Ammon's horn (tissue), 1 donor: Measurements from ENCODE around the gene KAT2A.
A peak's percentile ranks its signal among the peaks of the same experiment; 100 is the strongest.

Experiments used
- DNase-seq: peaks from one replicate; pipeline ENCODE4 v3.0.0-alpha.2; 2016; ENCODE audit warnings: low spot score

KAT2A gene

GRCh38 chr17:42114118-42114517 lies 7.0 kb downstream of the KAT2A start:
- DNase-seq = no peak

DNA sequence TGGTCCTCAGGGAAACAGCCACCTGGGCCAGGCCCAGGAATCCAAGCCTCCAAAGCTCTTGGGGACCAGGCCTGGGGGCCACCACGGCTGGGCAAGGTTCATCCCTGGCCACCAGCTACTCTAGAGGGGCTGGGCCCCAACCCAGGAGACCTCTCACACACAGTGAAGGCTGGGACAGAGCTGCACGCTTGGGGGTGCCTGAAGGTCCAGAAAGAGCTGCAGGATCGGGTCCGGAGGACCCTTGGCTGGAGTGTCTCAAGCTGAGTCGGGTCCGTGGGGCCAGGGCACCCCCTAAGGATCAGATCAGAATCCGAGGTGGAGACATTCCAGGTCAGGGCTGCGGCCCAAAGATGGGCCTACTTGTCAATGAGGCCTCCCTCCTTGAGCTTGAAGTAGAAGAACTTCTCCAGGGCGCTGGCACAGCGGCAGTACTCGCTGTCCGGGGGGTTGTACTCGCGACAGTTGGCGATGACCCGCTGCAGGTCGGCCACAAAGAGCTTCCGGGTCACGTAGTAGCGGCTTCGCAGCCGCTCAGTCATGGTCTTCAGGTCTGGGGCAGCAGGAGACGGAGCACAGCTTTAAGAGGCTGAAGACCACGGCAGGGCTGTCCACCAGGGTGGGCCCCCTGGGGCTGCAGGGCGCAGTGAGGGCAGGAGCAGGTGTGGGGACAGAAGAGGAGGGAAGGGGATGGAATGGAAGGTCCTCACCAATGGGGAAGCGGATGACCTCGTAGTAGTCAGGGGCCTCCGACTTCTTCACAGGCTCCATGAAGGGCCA lies 7.7 kb downstream of the KAT2A start:
- DNase-seq = no peak

- peak; percentile 91 for DNase-seq
Observed at GRCh38 chr17:42112552-42113176, 8.5 kb downstream of the KAT2A start, which contains the start of gene DHX58. Gene DHX58 (minus strand): TSS chr17:42112714. CDS start chr17:42111892, 822 bp downstream.

DNA sequence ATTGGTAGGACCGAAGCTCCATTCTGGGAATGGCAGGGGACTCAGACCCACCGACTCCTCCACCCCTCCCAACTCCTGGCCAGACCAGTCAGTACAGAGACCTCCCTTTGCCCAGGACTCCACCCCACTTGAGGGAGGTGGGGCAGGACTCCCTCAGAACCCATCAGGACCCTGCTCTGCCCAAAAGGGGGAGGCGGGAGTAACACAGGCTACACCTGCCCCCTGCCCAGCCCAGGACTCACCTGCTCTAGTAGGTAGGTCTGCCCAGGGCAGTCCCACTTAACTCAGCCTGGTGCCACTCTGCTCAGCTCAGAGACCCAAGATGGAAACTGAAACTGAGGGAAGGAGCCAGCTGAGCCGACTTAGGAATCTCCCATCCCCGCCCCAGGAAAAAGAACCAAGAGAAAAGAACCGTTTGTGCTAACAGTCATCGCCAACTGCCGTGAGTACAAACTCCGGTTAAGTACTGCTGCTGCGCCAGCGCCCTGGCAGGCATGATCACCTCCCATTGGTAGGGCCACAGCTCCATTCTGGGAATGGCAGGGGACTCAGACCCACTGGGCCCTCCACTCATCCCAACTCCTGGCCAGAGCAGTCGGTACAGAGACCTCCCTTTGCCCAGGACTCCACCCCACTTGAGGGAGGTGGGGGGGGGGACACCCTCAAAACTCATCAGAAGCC lies 9.2 kb downstream of the KAT2A start:
- peak; percentile 66 for DNase-seq

- no peak for DNase-seq
Observed at GRCh38 chr17:42111265-42111636, 9.9 kb downstream of the KAT2A start.

- no peak for DNase-seq
Observed at GRCh38 chr17:42110301-42111264, 10.6 kb downstream of the KAT2A start.

GRCh38 chr17:42109086-42109485 lies 12.1 kb downstream of the KAT2A start:
- DNase-seq = no peak

DNA sequence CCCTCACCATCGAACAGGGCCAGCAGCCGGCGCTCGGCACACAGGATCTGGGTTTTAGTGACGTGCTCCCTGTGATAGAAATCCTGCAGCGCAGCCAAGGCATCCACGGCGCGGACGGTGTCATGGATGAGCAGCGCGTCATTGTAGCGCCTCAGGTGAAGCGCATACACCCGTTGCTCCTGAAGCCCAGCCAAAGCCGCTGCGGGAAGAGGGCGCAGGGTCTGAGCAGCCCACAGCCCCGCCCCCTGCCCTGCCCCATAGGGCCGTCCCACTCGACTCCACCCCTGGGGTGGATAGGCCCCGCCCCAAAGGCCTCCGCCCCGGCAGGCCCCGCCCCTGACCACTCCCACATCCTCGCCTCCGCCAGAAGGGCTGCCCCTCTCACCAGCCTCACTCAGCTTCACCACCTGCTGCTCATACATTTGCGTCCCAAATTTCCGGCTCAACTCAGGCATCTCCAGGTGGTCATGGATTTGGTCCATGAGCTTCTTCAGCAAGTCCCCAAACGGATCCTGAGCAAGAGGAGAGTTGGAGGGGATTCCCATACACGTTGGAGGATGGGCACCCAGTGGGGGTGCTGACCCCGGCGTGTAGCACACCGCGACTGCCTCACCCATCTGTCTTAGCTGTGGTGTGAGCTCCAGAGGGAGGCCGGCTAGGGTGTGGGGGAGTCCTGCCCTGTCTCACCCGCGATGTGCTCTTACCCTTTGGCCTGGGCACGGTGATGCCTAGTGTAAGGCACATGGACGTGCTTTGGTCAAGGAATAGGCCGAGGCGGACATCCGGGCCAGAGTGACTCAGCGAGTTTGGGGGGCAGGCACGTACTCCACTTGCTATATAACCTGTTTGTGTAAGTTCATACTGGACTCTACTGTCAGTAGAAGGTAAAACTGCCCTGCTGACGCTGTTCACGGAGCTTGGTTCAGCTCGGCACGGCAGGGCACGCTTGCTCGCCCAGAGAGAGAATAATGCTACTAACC lies 13.3 kb downstream of the KAT2A start:
- peak; percentile 75 for DNase-seq

- no peak for DNase-seq
Observed at GRCh38 chr17:42107124-42107523, 14.0 kb downstream of the KAT2A start.

DNA sequence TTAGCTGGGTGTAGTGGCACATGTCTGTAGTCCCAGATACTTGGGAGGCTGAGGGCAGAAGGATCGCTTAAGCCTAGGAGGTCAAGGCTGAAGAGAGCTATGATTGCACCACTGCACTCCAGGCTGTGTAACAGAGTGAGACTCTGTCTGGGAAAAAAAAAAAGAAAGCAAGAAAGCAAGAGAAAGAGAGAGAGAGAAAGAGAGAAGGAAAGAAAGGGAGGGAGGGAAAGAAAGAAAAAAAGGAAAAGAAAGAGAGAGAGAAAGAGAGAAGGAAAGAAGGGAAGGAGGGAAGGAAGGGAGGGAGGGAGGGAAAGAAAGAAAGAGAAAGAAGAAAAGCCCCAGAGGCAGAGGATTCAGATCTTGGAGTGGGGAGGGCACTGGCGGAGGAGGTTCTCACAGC lies 15.2 kb downstream of the KAT2A start:
- no peak for DNase-seq

GRCh38 chr17:42104264-42104663 lies 16.9 kb downstream of the KAT2A start:
- DNase-seq = no peak

GRCh38 chr17:42103221-42103954 lies 17.8 kb downstream of the KAT2A start:
- no peak for DNase-seq

DNA sequence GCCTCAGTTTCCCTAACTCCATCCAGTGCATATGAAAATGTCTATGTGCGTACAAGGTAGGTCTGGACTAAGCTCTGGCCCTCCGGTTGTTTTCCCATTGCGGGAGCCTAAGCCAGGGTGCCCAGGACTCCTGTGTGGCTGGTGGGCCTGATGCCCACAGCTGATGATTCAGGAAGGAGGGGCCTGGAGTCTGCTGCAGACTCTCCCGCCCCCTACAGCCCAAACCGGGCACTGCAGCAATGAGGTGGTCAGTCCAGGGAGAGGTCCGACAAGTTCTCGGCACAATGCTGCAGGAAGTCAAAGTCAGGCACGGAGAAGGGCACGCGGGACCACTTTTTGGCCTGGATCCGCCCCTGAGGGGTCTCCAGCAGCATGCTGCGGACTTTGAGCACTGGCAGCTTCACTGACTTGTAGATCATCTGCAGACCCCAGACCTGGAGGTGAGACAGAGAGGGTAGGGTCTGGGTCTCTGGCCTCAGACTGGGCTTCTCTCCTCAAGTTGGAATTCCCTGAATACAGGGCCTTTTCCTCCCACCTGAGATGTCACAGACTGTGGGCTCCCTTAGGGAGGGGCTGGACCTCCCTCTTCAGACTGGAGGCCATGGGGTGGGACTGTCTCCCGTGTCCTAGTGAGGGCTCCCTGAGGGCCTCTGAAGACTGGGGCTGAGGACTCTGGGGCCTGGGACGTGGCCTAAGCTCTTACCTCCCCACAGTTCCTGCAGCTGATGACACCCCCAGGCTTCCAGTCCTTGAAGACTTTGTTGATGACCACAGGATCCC lies 19.5 kb downstream of the KAT2A start:
- peak; percentile 67 for DNase-seq

- no peak for DNase-seq
Observed at GRCh38 chr17:42098730-42099399, 22.3 kb downstream of the KAT2A start.

- DNase-seq = no peak
Observed at GRCh38 chr17:42097691-42098631, 23.2 kb downstream of the KAT2A start, which contains the start of gene ZNF385C. Gene ZNF385C (minus strand): TSS chr17:42098473. CDS start chr17:42063056, 35,417 bp downstream.

DNA sequence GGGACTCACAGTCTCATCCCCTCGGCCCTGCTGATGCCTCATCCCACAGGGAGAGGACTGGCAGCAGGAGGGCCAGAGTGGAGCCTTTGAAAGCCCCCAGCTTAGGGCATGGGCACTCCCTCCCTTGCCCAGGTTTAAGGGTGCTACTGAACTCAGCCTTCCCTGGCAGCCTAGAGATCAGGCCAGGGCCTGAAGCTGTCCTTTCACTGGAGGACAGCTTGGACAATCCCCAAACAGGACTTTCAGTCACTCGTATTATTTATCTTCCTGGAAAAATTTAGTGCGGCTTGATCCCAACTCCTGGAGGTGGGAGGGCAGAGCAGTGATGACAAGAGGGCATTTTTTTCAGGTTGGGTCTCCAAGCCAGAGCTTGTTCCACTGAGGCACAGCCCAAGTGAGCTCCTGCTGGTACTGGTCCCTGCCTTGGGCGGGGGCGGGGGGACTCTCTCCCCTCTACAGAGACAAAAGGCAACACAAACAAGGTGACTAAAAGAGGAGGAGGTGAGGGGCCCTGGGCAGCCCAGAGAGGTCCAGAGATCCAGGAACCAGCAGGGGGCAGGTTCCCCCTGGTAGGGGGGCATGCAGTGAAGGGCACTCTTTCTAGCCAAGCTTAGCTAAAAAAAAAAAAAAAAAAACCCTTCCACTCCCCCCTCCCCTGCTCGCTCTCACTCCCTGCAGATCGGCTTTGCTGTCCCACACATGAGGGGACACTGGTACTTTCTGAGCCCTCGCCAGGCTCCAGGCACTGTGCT lies 24.6 kb downstream of the KAT2A start:
- DNase-seq = no peak
